GM23338 (cell line): ENCODE results near the gene FBXO33. TPM values are rescaled to one million over a fixed set of nuclear protein-coding genes. Genes with fewer than 3 reads are reported as not detected.
A peak's percentile ranks its signal among the peaks of the same experiment; 100 is the strongest.

Experiments
- ATAC-seq: fragments of 200-7000 bp; cut with Tn5 transposase; 3 replicates; pipeline ENCODE4 v1.9.1; 2020
- DNase-seq: peaks from one replicate; pipeline ENCODE4 v3.0.0-alpha.2; 2015; ENCODE audit warnings: low spot score
- H2AFZ ChIP-seq: fragments of 200-600 bp; sonication (generic); 2 replicates; pipeline ENCODE4 v1.8.0; 2016; ENCODE audit warnings: antibody characterized with exemption, mild to moderate bottlenecking, moderate library complexity
- H3F3A ChIP-seq: fragments of 200-600 bp; sonication (generic); replicated peaks from 2 replicates; pipeline ENCODE4 v1.8.0; 2017; ENCODE audit warnings: antibody characterized with exemption, mixed run types, low read depth
- H3K27ac ChIP-seq: fragments of 200-600 bp; sonication (generic); 2 replicates; pipeline ENCODE4 v1.6.1; 2016; ENCODE audit warnings: low read depth
- H3K27me3 ChIP-seq: fragments of 200-600 bp; sonication (generic); 2 replicates; pipeline ENCODE4 v1.8.0; 2016; ENCODE audit warnings: mild to moderate bottlenecking, mixed run types, moderate library complexity; ENCODE audit not compliant: insufficient read depth
- H3K36me3 ChIP-seq: fragments of 200-600 bp; sonication (generic); 2 replicates; pipeline ENCODE4 v1.8.0; 2016; ENCODE audit warnings: mild to moderate bottlenecking; ENCODE audit not compliant: insufficient read depth
- H3K4me1 ChIP-seq: fragments of 200-600 bp; sonication (generic); 2 replicates; pipeline ENCODE4 v1.8.0; 2016; ENCODE audit warnings: mild to moderate bottlenecking, moderate library complexity; ENCODE audit not compliant: insufficient read depth
- H3K4me2 ChIP-seq: fragments of 200-600 bp; sonication (generic); 2 replicates; pipeline ENCODE4 v1.7.1; 2017; ENCODE audit warnings: mixed run types
- H3K4me3 ChIP-seq: fragments of 200-600 bp; sonication (generic); 2 replicates; pipeline ENCODE4 v1.6.1; 2016; ENCODE audit warnings: mixed run types
- H3K79me2 ChIP-seq: fragments of 200-600 bp; sonication (generic); replicated peaks from 2 replicates; pipeline ENCODE4 v1.8.0; 2017; ENCODE audit warnings: mild to moderate bottlenecking; ENCODE audit not compliant: insufficient read depth
- H3K9me2 ChIP-seq: fragments of 200-600 bp; sonication (generic); 2 replicates; pipeline ENCODE4 v1.8.0; 2017; ENCODE audit not compliant: insufficient read depth
- H4K20me1 ChIP-seq: fragments of 200-600 bp; sonication (generic); replicated peaks from 2 replicates; pipeline ENCODE4 v1.8.0; 2017; ENCODE audit warnings: mild to moderate bottlenecking; ENCODE audit not compliant: insufficient read depth
- H3K27ac Mint-ChIP-seq: 2 replicates; pipeline ENCODE4 v1.8.0; 2020; ENCODE audit warnings: inconsistent platforms, mild to moderate bottlenecking, moderate library complexity, mixed read lengths
- H3K27me3 Mint-ChIP-seq: 3 replicates; pipeline ENCODE4 v1.8.0; 2022; ENCODE audit warnings: low read depth, mild to moderate bottlenecking, moderate library complexity, mixed read lengths, inconsistent platforms; ENCODE audit not compliant: insufficient read depth, poor library complexity
- H3K36me3 Mint-ChIP-seq: 3 replicates; pipeline ENCODE4 v1.8.0; 2021; ENCODE audit warnings: low read depth, mild to moderate bottlenecking, inconsistent platforms, moderate library complexity, mixed read lengths
- H3K4me1 Mint-ChIP-seq: 3 replicates; pipeline ENCODE4 v1.8.0; 2020; ENCODE audit warnings: mild to moderate bottlenecking, inconsistent platforms, mixed read lengths
- H3K4me3 Mint-ChIP-seq: 3 replicates; pipeline ENCODE4 v1.8.0; 2021; ENCODE audit warnings: moderate library complexity, mild to moderate bottlenecking, inconsistent platforms, mixed read lengths
- H3K9me3 Mint-ChIP-seq: 3 replicates; pipeline ENCODE4 v1.8.0; 2020; ENCODE audit warnings: moderate library complexity, mild to moderate bottlenecking, inconsistent platforms, mixed read lengths
- CREB1 ChIP-seq: fragments of 250-450 bp; sonication (Bioruptor Pico); IDR thresholded peaks from 2 replicates; pipeline ENCODE4 v1.5.0; 2020; ENCODE audit warnings: low read depth, mild to moderate bottlenecking, moderate library complexity
- ETS1 ChIP-seq: IDR thresholded peaks from 2 replicates; pipeline ENCODE4 v1.6.1; 2016; ENCODE audit warnings: antibody characterized with exemption
- EZH2 ChIP-seq: fragments of 200-600 bp; sonication (generic); IDR thresholded peaks from one replicate; pipeline ENCODE4 v1.8.0; 2017; ENCODE audit warnings: antibody characterized with exemption, mild to moderate bottlenecking, low read depth; ENCODE audit not compliant: unreplicated experiment
- EZH2phosphoT487 ChIP-seq: fragments of 200-600 bp; sonication (generic); IDR thresholded peaks from one replicate; pipeline ENCODE4 v1.8.1; 2018; ENCODE audit warnings: antibody characterized with exemption; ENCODE audit not compliant: unreplicated experiment
- JUNB ChIP-seq: IDR thresholded peaks from one replicate; pipeline ENCODE4 v1.6.1; 2016; ENCODE audit warnings: antibody characterized with exemption; ENCODE audit not compliant: unreplicated experiment
- NANOG ChIP-seq: IDR thresholded peaks from 2 replicates; pipeline ENCODE4 v1.6.1; 2016; ENCODE audit warnings: antibody characterized with exemption, borderline replicate concordance
- POLR2AphosphoS5 ChIP-seq: IDR thresholded peaks from 2 replicates; pipeline ENCODE4 v1.6.1; 2016; ENCODE audit warnings: antibody characterized with exemption, low read depth
- STAT1 ChIP-seq: IDR thresholded peaks from one replicate; pipeline ENCODE4 v1.6.1; 2016; ENCODE audit warnings: antibody characterized with exemption; ENCODE audit not compliant: unreplicated experiment
- ZNF114 ChIP-seq: fragments of 250-450 bp; sonication (Bioruptor Pico); IDR thresholded peaks from 2 replicates; pipeline ENCODE4 v1.5.0; 2020; ENCODE audit warnings: mild to moderate bottlenecking, moderate library complexity
- ZNF331 ChIP-seq: fragments of 250-450 bp; sonication (Bioruptor Pico); IDR thresholded peaks from 2 replicates; pipeline ENCODE4 v1.5.0; 2020; ENCODE audit warnings: low read depth, mild to moderate bottlenecking, moderate library complexity
- polyA plus RNA-seq: library from polyadenylated mRNA; unstranded; fragments of >200 nt; fragmentation: Nextera tagmentation; extraction: Ambion mirVana; gene quantifications from 2 replicates; pipeline ENCODE4 v1.2.1, GENCODE V29; 2016
- total RNA-seq: library from RNA; depleted of rRNA; stranded (reverse); fragments of >200 nt; shearing (Covaris generic); gene quantifications from 2 replicates; pipeline ENCODE4 v1.2.3, GENCODE V29; 2014
- TF ChIP-seq, protein P1 (sequence below), 2 experiments: fragments of 200-600 bp in 1 of 2; sonication (generic) in 1 of 2; conservative IDR thresholded peaks; 2 replicates each; pipeline versions ENCODE4 v1.5.1 to v1.6.1; 2016 to 2017; ENCODE audit warnings: antibody characterized with exemption in 2 of 2, low read depth in 2 of 2, mild to moderate bottlenecking in 2 of 2, moderate library complexity in 1 of 2
- TF ChIP-seq, protein P2 (sequence below): fragments of 250-450 bp; sonication (Bioruptor Pico); IDR thresholded peaks from 2 replicates; pipeline ENCODE4 v1.5.0; 2020; ENCODE audit warnings: mild to moderate bottlenecking, moderate library complexity

Gene FBXO33
- total and polyA plus RNA-seq, 2 experiments from 2014 or later: 6.7 to 13.1 TPM

DNA sequence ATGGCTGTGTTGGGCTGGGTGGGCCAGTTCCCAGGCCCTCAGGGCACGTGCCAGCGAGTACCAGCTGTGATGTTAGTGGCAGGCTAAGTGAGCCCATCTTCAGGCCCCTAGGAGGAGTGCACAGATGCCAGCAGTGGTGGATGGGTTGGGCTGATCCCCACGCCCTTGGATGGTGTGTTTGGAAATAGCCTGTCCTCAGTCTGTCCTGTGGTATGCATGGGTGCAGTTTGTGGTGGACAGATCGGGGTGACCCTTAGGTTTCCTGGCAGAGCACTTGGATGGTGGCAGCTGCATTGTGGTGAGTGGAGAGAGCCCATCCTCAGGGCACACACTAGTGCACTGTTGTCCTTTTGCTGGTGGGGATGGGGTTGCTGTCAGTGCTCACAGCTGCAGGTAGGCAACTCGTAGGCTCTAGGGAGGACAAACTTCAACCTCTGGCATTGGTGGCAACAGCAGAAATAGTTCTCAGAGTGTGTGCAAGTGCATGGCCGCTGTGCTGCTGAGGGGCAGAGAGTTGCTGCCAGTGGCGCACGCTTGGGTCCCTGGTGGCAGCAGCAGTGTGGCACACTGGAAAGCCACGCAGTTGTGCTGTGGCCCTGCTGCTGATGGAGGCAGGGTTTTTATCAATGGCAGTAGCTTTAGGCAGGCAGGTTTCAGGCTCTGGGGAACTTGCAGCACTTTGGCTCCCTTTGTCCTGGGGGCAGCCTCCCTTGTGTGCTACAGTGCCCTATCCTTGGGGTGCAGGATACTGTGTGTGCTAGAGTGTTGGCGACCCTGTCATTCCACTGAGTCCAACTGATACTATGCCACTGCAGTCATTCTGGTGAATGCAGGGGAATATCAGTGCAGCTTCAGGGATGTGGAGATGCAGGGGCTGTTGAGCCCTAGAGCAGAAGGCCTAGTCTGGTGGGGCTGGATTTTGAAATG is 65.5 kb downstream of the FBXO33 start:
- H3K4me1 Mint-ChIP-seq: peaks cover 37% of the 10 kb centered on the region
- no peaks in the 10 kb centered on the region for H3F3A ChIP-seq
- no peaks in the 10 kb centered on the region for H3K9me2 ChIP-seq
- TF ChIP-seq POLR2AphosphoS5: no peak
- TF ChIP-seq NANOG: no peak
- no peak for TF ChIP-seq EZH2
- TF ChIP-seq, protein P1, sequence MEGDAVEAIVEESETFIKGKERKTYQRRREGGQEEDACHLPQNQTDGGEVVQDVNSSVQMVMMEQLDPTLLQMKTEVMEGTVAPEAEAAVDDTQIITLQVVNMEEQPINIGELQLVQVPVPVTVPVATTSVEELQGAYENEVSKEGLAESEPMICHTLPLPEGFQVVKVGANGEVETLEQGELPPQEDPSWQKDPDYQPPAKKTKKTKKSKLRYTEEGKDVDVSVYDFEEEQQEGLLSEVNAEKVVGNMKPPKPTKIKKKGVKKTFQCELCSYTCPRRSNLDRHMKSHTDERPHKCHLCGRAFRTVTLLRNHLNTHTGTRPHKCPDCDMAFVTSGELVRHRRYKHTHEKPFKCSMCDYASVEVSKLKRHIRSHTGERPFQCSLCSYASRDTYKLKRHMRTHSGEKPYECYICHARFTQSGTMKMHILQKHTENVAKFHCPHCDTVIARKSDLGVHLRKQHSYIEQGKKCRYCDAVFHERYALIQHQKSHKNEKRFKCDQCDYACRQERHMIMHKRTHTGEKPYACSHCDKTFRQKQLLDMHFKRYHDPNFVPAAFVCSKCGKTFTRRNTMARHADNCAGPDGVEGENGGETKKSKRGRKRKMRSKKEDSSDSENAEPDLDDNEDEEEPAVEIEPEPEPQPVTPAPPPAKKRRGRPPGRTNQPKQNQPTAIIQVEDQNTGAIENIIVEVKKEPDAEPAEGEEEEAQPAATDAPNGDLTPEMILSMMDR (conservative IDR thresholded peaks at IDR 0.05; ENCODE audit: low read depth in 2 of 2): no peak
- TF ChIP-seq ETS1: no peak
- TF ChIP-seq JUNB: no peak
- no peak for TF ChIP-seq CREB1
- TF ChIP-seq, protein P2, sequence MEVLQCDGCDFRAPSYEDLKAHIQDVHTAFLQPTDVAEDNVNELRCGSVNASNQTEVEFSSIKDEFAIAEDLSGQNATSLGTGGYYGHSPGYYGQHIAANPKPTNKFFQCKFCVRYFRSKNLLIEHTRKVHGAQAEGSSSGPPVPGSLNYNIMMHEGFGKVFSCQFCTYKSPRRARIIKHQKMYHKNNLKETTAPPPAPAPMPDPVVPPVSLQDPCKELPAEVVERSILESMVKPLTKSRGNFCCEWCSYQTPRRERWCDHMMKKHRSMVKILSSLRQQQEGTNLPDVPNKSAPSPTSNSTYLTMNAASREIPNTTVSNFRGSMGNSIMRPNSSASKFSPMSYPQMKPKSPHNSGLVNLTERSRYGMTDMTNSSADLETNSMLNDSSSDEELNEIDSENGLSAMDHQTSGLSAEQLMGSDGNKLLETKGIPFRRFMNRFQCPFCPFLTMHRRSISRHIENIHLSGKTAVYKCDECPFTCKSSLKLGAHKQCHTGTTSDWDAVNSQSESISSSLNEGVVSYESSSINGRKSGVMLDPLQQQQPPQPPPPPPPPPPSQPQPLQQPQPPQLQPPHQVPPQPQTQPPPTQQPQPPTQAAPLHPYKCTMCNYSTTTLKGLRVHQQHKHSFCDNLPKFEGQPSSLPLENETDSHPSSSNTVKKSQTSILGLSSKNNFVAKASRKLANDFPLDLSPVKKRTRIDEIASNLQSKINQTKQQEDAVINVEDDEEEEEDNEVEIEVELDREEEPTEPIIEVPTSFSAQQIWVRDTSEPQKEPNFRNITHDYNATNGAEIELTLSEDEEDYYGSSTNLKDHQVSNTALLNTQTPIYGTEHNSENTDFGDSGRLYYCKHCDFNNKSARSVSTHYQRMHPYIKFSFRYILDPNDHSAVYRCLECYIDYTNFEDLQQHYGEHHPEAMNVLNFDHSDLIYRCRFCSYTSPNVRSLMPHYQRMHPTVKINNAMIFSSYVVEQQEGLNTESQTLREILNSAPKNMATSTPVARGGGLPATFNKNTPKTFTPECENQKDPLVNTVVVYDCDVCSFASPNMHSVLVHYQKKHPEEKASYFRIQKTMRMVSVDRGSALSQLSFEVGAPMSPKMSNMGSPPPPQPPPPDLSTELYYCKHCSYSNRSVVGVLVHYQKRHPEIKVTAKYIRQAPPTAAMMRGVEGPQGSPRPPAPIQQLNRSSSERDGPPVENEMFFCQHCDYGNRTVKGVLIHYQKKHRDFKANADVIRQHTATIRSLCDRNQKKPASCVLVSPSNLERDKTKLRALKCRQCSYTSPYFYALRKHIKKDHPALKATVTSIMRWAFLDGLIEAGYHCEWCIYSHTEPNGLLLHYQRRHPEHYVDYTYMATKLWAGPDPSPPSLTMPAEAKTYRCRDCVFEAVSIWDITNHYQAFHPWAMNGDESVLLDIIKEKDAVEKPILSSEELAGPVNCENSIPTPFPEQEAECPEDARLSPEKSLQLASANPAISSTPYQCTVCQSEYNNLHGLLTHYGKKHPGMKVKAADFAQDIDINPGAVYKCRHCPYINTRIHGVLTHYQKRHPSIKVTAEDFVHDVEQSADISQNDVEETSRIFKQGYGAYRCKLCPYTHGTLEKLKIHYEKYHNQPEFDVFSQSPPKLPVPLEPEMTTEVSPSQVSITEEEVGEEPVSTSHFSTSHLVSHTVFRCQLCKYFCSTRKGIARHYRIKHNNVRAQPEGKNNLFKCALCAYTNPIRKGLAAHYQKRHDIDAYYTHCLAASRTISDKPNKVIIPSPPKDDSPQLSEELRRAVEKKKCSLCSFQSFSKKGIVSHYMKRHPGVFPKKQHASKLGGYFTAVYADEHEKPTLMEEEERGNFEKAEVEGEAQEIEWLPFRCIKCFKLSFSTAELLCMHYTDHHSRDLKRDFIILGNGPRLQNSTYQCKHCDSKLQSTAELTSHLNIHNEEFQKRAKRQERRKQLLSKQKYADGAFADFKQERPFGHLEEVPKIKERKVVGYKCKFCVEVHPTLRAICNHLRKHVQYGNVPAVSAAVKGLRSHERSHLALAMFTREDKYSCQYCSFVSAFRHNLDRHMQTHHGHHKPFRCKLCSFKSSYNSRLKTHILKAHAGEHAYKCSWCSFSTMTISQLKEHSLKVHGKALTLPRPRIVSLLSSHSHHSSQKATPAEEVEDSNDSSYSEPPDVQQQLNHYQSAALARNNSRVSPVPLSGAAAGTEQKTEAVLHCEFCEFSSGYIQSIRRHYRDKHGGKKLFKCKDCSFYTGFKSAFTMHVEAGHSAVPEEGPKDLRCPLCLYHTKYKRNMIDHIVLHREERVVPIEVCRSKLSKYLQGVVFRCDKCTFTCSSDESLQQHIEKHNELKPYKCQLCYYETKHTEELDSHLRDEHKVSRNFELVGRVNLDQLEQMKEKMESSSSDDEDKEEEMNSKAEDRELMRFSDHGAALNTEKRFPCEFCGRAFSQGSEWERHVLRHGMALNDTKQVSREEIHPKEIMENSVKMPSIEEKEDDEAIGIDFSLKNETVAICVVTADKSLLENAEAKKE (CRISPR knock-in tag): no peak
- TF ChIP-seq EZH2phosphoT487: no peak
- TF ChIP-seq ZNF331 (CRISPR knock-in tag): no peak
- no peak for TF ChIP-seq STAT1
- TF ChIP-seq ZNF114 (CRISPR knock-in tag): no peak
- 0 out of 2 replicates have a peak overlapping the region, but pooled peaks have one; percentile 48 for H3K27ac ChIP-seq
- no peaks in the 10 kb centered on the region for H3K36me3 ChIP-seq
- ATAC-seq (peak; percentile 26), DNase-seq (peak; percentile 14)
- H3K4me3 Mint-ChIP-seq: no peak overlapping the region
- no peak overlapping the region for H2AFZ ChIP-seq
- H3K36me3 Mint-ChIP-seq: peaks cover 18% of the 10 kb centered on the region; the same call in 2 of the 3 replicates
- H3K4me1 ChIP-seq: peaks cover 15% of the 10 kb centered on the region
- H3K27me3 Mint-ChIP-seq: peaks cover 4% of the 10 kb centered on the region
- H3K4me3 ChIP-seq: no peak overlapping the region
- peaks cover 11% of the 10 kb centered on the region; the same call in 2 of the 3 replicates for H3K9me3 Mint-ChIP-seq
- no peaks in the 10 kb centered on the region for H3K27me3 ChIP-seq
- H3K4me2 ChIP-seq: 0 out of 2 replicates have a peak overlapping the region, but pooled peaks have one; percentile 17
- peak overlapping the region; percentile 73 for H3K27ac Mint-ChIP-seq
- H4K20me1 ChIP-seq: no peaks in the 10 kb centered on the region
- H3K79me2 ChIP-seq: no peaks in the 10 kb centered on the region
